NCI-H1694 (cell line): Measurements from ENCODE around the gene SLC7A4.
"Not testable (repeated sequence)": the region's sequence is repeated elsewhere in the genome, so short reads cannot be mapped to it uniquely, and the experiment has no call there.

ENCODE experiments used
- DNase-seq: peaks from one replicate; lab custom pipeline; 2025; lab: John Stamatoyannopoulos, UW

Gene SLC7A4

GRCh38 chr22:21032037-21032867, at the start of gene SLC7A4:
TSS of gene SLC7A4 (minus strand) at chr22:21032561. CDS start at chr22:21031812, 749 bp downstream.
- no peak for DNase-seq

GRCh38 chr22:21080435-21081137, 48.2 kb upstream of the SLC7A4 start:
- DNase-seq, result no peak

- DNase-seq, result no peak
Observed at GRCh38 chr22:21079493-21079892, 47.1 kb upstream of the SLC7A4 start.

- DNase-seq, result no peak
Observed at GRCh38 chr22:21078916-21079315, 46.6 kb upstream of the SLC7A4 start.

GRCh38 chr22:21077884-21078508, 45.6 kb upstream of the SLC7A4 start:
- no peak for DNase-seq

GRCh38 chr22:21076912-21077625, 44.7 kb upstream of the SLC7A4 start:
- no peak for DNase-seq

GRCh38 chr22:21075516-21076138, 43.3 kb upstream of the SLC7A4 start:
- DNase-seq, result no peak

- no peak for DNase-seq
Observed at GRCh38 chr22:21074102-21074715, 41.8 kb upstream of the SLC7A4 start.

- DNase-seq, result no peak
Observed at GRCh38 chr22:21073482-21073881, 41.1 kb upstream of the SLC7A4 start.

GRCh38 chr22:21073023-21073422, 40.7 kb upstream of the SLC7A4 start:
- DNase-seq, result no peak

GRCh38 chr22:21071796-21072195, 39.4 kb upstream of the SLC7A4 start:
- not testable (repeated sequence) for DNase-seq

GRCh38 chr22:21070690-21071615, 38.6 kb upstream of the SLC7A4 start:
- DNase-seq, result no peak

GRCh38 chr22:21069375-21069774, 37.0 kb upstream of the SLC7A4 start:
- no peak for DNase-seq

GRCh38 chr22:21068681-21069276, 36.4 kb upstream of the SLC7A4 start:
- DNase-seq, result no peak

GRCh38 chr22:21067901-21068680, 35.7 kb upstream of the SLC7A4 start:
- no peak for DNase-seq

- DNase-seq, result no peak
Observed at GRCh38 chr22:21067075-21067900, 34.9 kb upstream of the SLC7A4 start.

- DNase-seq, result no peak
Observed at GRCh38 chr22:21064917-21065864, 32.8 kb upstream of the SLC7A4 start.
